Suprapubic skin (tissue), 4 donors: ENCODE data around the gene ACAD11. TPM values are rescaled to one million over a fixed set of nuclear protein-coding genes. Genes with fewer than 3 reads are reported as not detected.

Experiments used
- DNase-seq, 2 donors: peaks; one replicate each; pipeline ENCODE4 v3.0.0-alpha.2; 2019; ENCODE audit warnings: low spot score in 2 of 2
- H3K27ac ChIP-seq: fragments of 200-600 bp; sonication (generic); one replicate; pipeline ENCODE4 v1.5.1; 2019
- H3K27me3 ChIP-seq: fragments of 200-600 bp; sonication (generic); one replicate; pipeline ENCODE4 v1.5.1; 2019
- H3K36me3 ChIP-seq: fragments of 200-600 bp; sonication (generic); one replicate; pipeline ENCODE4 v1.5.1; 2019
- H3K4me1 ChIP-seq: fragments of 200-600 bp; sonication (generic); one replicate; pipeline ENCODE4 v1.5.1; 2019
- H3K4me3 ChIP-seq: fragments of 200-600 bp; sonication (generic); one replicate; pipeline ENCODE4 v1.5.1; 2019; ENCODE audit warnings: mild to moderate bottlenecking
- H3K9me3 ChIP-seq: fragments of 200-600 bp; sonication (generic); one replicate; pipeline ENCODE4 v1.5.1; 2019
- EP300 ChIP-seq: sonication (generic); formaldehyde crosslinking; IDR thresholded peaks from one replicate; pipeline ENCODE4 v1.6.1; 2017; ENCODE audit warnings: antibody characterized with exemption
- POLR2A ChIP-seq, 2 donors: fragments of 450-650 bp; IDR thresholded peaks; one replicate each; pipeline ENCODE4 v1.6.1; 2017; ENCODE audit warnings: antibody characterized with exemption in 2 of 2, mild to moderate bottlenecking in 2 of 2, moderate library complexity in 2 of 2
- POLR2AphosphoS5 ChIP-seq, 3 donors: sonication (generic); formaldehyde crosslinking; IDR thresholded peaks; one replicate each; pipeline ENCODE4 v1.6.1; 2017; ENCODE audit warnings: antibody characterized with exemption in 3 of 3
- WGBS: methylation state at CpG from one replicate; pipeline ENCODE4 v1.1.5; 2018; 5-methylcytosine and 5-hydroxymethylcytosine counted together
- total RNA-seq, 4 donors: library from RNA; depleted of rRNA; stranded (reverse); fragments of >200 nt; gene quantifications; one replicate each; pipeline ENCODE4 v1.1.0, GENCODE V29; 2016
- TF ChIP-seq, protein P1 (sequence below), 2 donors: fragments of 200-600 bp in 1 of 2; fragments of 450-650 bp in 1 of 2; sonication (generic) in 1 of 2; IDR thresholded peaks; one replicate each; pipeline ENCODE4 v1.5.1; 2016 to 2019; ENCODE audit warnings: antibody characterized with exemption in 2 of 2, mild to moderate bottlenecking in 1 of 2, moderate library complexity in 1 of 2

Gene ACAD11
- total RNA-seq, 4 donors from 2014 or later: 18.2 to 112 (median 23.3) TPM

DNA sequence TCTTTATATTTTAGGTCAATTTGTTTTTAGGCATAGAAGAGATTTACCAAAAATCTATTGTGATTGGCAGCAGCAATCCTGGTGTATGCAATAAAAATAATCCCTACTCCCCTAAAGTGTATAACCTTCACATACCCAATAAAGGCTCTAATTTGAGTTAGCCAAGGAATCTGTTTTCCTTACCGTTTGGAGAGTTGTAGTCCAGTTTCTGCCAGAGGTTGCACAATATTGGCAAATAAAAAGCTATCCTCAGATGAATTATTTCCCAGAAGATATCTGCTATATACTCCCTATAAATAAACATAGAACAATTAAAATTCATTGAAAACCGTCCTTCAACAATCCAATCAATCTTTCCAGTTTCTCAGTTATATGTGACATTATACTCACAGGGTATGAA lies 31.5 kb downstream of the ACAD11 start:
- peaks cover 20% of the 10 kb centered on the region for H3K36me3 ChIP-seq
- TF ChIP-seq POLR2AphosphoS5 (IDR thresholded peaks at IDR 0.05) (no peak), POLR2A (IDR thresholded peaks at IDR 0.05) (no peak)
- TF ChIP-seq, protein P1, sequence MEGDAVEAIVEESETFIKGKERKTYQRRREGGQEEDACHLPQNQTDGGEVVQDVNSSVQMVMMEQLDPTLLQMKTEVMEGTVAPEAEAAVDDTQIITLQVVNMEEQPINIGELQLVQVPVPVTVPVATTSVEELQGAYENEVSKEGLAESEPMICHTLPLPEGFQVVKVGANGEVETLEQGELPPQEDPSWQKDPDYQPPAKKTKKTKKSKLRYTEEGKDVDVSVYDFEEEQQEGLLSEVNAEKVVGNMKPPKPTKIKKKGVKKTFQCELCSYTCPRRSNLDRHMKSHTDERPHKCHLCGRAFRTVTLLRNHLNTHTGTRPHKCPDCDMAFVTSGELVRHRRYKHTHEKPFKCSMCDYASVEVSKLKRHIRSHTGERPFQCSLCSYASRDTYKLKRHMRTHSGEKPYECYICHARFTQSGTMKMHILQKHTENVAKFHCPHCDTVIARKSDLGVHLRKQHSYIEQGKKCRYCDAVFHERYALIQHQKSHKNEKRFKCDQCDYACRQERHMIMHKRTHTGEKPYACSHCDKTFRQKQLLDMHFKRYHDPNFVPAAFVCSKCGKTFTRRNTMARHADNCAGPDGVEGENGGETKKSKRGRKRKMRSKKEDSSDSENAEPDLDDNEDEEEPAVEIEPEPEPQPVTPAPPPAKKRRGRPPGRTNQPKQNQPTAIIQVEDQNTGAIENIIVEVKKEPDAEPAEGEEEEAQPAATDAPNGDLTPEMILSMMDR (IDR thresholded peaks at IDR 0.05): no peak
- WGBS: 38% methylated on average over 2 of the region's 2 CpGs

DNA sequence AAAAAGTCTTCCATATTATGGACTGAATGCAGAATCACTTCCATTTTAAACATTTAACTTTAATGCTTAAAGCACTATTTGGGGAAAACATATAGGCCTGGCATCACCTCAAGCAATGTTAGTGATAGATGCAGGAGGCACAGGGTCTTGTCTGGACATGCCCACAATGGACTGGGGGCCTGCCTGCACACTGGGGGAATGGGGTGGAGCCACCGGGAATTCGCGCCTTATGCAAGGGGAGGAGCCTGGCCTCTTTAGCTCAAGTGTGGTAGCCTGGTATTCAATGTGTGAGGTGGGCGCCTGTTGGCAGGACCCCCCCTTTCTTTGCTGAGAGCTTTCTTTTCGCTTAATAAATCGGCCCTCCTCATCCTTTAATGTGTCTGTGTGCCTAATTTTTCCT lies 32.7 kb downstream of the ACAD11 start:
- 94% methylated on average over 6 of the region's 6 CpGs for WGBS
- TF ChIP-seq POLR2A (IDR thresholded peaks at IDR 0.05): no peak
- TF ChIP-seq, protein P1 (IDR thresholded peaks at IDR 0.05): no peak
- no peak for TF ChIP-seq EP300
- no peak for TF ChIP-seq POLR2AphosphoS5 (IDR thresholded peaks at IDR 0.05)

More for the DNA sequence above, 31.5 kb downstream of the ACAD11 start:
- Histone ChIP-seq H3K4me1 (peaks cover 8% of the 10 kb centered on the region), H3K4me3 (no peak overlapping the region), H3K27me3 (no peaks in the 10 kb centered on the region), H3K27ac (no peak overlapping the region), H3K9me3 (no peaks in the 10 kb centered on the region)
- no peak for DNase-seq

DNA sequence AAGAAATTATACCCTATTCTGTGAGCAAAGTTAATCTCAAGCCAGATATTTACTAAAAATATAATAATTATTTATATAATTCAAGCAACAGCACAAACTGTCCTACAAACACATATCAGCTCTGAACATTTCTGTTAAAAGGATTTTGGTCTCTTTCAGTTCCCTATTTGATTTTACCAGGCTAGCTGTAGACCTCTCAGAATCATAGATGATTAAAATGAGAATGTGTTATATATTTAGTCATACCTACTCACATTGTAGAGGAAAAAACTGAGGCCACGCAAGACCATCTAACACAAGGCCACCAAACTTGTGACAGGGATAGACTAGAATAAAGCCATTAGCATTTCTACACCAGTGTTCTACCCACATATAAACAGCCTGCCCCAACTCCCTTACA lies 34.0 kb downstream of the ACAD11 start:
- WGBS: 100% methylated on average over 1 of the region's 1 CpG

More for the DNA sequence above, 32.7 kb downstream of the ACAD11 start:
- no peaks in the 10 kb centered on the region for H3K9me3 ChIP-seq
- H3K4me3 ChIP-seq: no peak overlapping the region
- H3K4me1 ChIP-seq: peaks cover 12% of the 10 kb centered on the region
- no peak overlapping the region for H3K27ac ChIP-seq
- no peak for DNase-seq
- no peaks in the 10 kb centered on the region for H3K27me3 ChIP-seq
- H3K36me3 ChIP-seq: peaks cover 20% of the 10 kb centered on the region

DNA sequence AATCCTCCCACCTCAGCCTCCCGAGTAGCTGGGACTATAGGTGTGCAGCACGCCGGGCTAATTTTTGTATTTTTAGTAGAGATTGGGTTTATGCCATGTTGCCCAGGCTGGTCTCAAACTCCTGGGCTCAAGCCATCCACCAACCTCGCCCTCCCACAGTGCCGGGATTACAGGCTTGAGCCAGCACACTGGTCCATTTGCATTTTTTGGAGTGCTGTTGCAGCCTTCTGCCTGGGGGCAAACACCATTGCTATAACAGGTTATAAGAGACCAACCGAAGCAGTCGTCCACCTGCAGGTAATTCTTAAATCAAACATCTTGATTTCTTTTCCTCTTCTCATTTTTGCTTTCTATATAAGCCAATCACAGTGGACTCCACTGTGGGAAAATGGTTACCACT lies 34.8 kb downstream of the ACAD11 start:
- Histone ChIP-seq H3K27me3 (no peaks in the 10 kb centered on the region), H3K36me3 (peaks cover 18% of the 10 kb centered on the region), H3K27ac (no peak overlapping the region), H3K4me3 (no peak overlapping the region), H3K4me1 (peaks cover 12% of the 10 kb centered on the region), H3K9me3 (no peaks in the 10 kb centered on the region)
- TF ChIP-seq POLR2A (IDR thresholded peaks at IDR 0.05) (no peak), POLR2AphosphoS5 (IDR thresholded peaks at IDR 0.05) (no peak), EP300 (no peak)
- TF ChIP-seq, protein P1 (IDR thresholded peaks at IDR 0.05): no peak
- DNase-seq: no peak
- 84% methylated on average over 7 of the region's 7 CpGs for WGBS

More for the DNA sequence above, 34.0 kb downstream of the ACAD11 start:
- H3K9me3 ChIP-seq: no peaks in the 10 kb centered on the region
- H3K36me3 ChIP-seq: peaks cover 19% of the 10 kb centered on the region
- no peak overlapping the region for H3K27ac ChIP-seq
- peaks cover 12% of the 10 kb centered on the region for H3K4me1 ChIP-seq
- TF ChIP-seq POLR2A (IDR thresholded peaks at IDR 0.05) (no peak), EP300 (no peak), POLR2AphosphoS5 (IDR thresholded peaks at IDR 0.05) (no peak)
- TF ChIP-seq, protein P1 (IDR thresholded peaks at IDR 0.05): no peak
- no peak overlapping the region for H3K4me3 ChIP-seq
- DNase-seq: no peak
- H3K27me3 ChIP-seq: no peaks in the 10 kb centered on the region

DNA sequence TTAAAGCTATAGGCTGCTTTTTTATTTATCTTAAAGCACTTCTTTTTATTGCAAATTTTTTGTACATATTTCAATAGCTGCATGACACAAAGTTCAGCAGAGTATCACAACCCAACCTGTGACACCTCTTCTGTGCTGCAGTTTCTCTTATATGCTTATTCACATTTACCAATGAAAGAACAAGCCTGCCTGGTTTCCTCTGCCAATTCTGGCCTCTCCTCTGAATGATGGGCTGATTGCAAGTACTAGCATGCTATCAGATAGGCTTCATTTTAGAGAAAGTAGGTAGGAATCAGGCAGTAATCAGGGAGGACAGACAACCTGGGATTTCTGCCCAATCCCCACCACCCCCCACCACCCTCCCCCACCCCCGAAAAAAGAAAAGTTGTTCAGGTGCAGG lies 36.0 kb downstream of the ACAD11 start:
- Histone ChIP-seq H3K4me3 (no peak overlapping the region), H3K4me1 (peaks cover 12% of the 10 kb centered on the region), H3K27ac (no peak overlapping the region), H3K36me3 (peaks cover 18% of the 10 kb centered on the region), H3K9me3 (no peaks in the 10 kb centered on the region), H3K27me3 (no peaks in the 10 kb centered on the region)
- 75% methylated on average over 1 of the region's 1 CpG for WGBS
- no peak for DNase-seq
- TF ChIP-seq POLR2AphosphoS5 (IDR thresholded peaks at IDR 0.05): no peak
- TF ChIP-seq EP300: no peak
- TF ChIP-seq, protein P1 (IDR thresholded peaks at IDR 0.05): no peak
- no peak for TF ChIP-seq POLR2A (IDR thresholded peaks at IDR 0.05)
